Panc1 (cell line): ENCODE measurements around the gene LSS. TPM values are rescaled to one million over a fixed set of nuclear protein-coding genes. Genes with fewer than 3 reads are reported as not detected.
"Not testable (repeated sequence)": the region's sequence is repeated elsewhere in the genome, so short reads cannot be mapped to it uniquely, and the experiment has no call there.

Experiments
- ATAC-seq: fragments of 200-7000 bp; cut with Tn5 transposase; 2 replicates; pipeline ENCODE4 v1.9.1; 2020; ENCODE audit warnings: mild to moderate bottlenecking, moderate library complexity
- BruUV-seq: library from RNA; stranded (reverse); fragments of 400-500 nt; replicated peaks from 2 replicates; lab custom pipeline; 2021; lab: Mats Ljungman, UMichigan
- CTCF ChIA-PET: fragments of 300-600 bp; sonication (Branson Sonifier 250); formaldehyde crosslinking; loops from one replicate; lab custom pipeline; 2022; ENCODE audit warnings: antibody characterized with exemption; lab: Charles Lee
- POLR2A ChIA-PET: fragments of 300-600 bp; sonication (Branson Sonifier 250); formaldehyde crosslinking; loops from one replicate; lab custom pipeline; 2022; ENCODE audit warnings: antibody characterized with exemption; lab: Charles Lee
- DNase-seq: peaks from one replicate; pipeline ENCODE4 v3.0.0-alpha.2; 2010; ENCODE audit warnings: low read depth, low spot score
- H3K27ac ChIP-seq: 2 replicates; pipeline ENCODE4 v1.5.1; 2011; ENCODE audit warnings: mild to moderate bottlenecking, low read length, inconsistent platforms
- H3K27me3 ChIP-seq: fragments of 200-500 bp; sonication (Bioruptor generic); 2 replicates; pipeline ENCODE4 v1.6.0; 2014; ENCODE audit warnings: low read length, inconsistent platforms; ENCODE audit not compliant: control insufficient read depth, insufficient read depth
- H3K36me3 ChIP-seq: fragments of 200-500 bp; sonication (Bioruptor generic); 2 replicates; pipeline ENCODE4 v1.5.1; 2014; ENCODE audit warnings: inconsistent platforms, mild to moderate bottlenecking, low read length, moderate library complexity; ENCODE audit not compliant: control insufficient read depth, insufficient read depth
- H3K4me1 ChIP-seq: 2 replicates; pipeline ENCODE4 v1.5.1; 2011; ENCODE audit warnings: inconsistent platforms, mild to moderate bottlenecking, low read length, moderate library complexity; ENCODE audit not compliant: control insufficient read depth, insufficient read depth
- H3K4me3 ChIP-seq, 2 experiments: 2 replicates each; pipeline ENCODE4 v1.5.1; 2011 to 2012; ENCODE audit warnings: low read depth in 2 of 2, low read length in 2 of 2, mild to moderate bottlenecking in 2 of 2, inconsistent platforms in 1 of 2, moderate library complexity in 1 of 2
- H3K9me3 ChIP-seq: fragments of 200-500 bp; sonication (Bioruptor generic); 2 replicates; pipeline ENCODE4 v1.5.1; 2014; ENCODE audit warnings: low read depth, mild to moderate bottlenecking, inconsistent platforms, low read length, moderate library complexity; ENCODE audit not compliant: control insufficient read depth, insufficient read depth
- POLR2AphosphoS5 ChIP-seq: IDR thresholded peaks from 2 replicates; pipeline ENCODE4 v1.6.1; 2012; ENCODE audit warnings: mild to moderate bottlenecking, low read depth, low read length, moderate library complexity
- SIN3A ChIP-seq: IDR thresholded peaks from 2 replicates; pipeline ENCODE4 v1.6.1; 2012; ENCODE audit warnings: low read depth, mild to moderate bottlenecking, low read length, moderate library complexity, borderline replicate concordance; ENCODE audit not compliant: insufficient read depth
- TCF7L2 ChIP-seq: IDR thresholded peaks from 2 replicates; pipeline ENCODE4 v1.6.1; 2011; ENCODE audit warnings: mild to moderate bottlenecking, low read depth, low read length, inconsistent platforms
- in situ Hi-C: cut with HindIII; loops from 2 replicates; pipeline ENCODE4 v1.10.0; 2016; ENCODE audit warnings: low sequenced_read_pairs, low pct_unique_long_range_greater_than_20kb
- intact Hi-C: fragments of 100-400 bp; cut with micrococcal nuclease; formaldehyde crosslinking; loops from one replicate; pipeline ENCODE4 v1.10.0; 2022; ENCODE audit not compliant: unreplicated experiment
- total RNA-seq: library from RNA; stranded (reverse); gene quantifications from one replicate; pipeline ENCODE4 v1.2.1, GENCODE V29; 2021; ENCODE audit not compliant: unreplicated experiment
- TF ChIP-seq, protein P1 (sequence below): fragments of 450-650 bp; IDR thresholded peaks from 2 replicates; pipeline ENCODE4 v1.5.1; 2017; ENCODE audit warnings: mild to moderate bottlenecking
- TF ChIP-seq, protein P2 (sequence below), 2 experiments: IDR thresholded peaks; 2 replicates each; pipeline ENCODE4 v1.6.1; 2011 to 2012; ENCODE audit warnings: low read depth in 2 of 2, control low read depth in 1 of 2, low read length in 1 of 2, mild to moderate bottlenecking in 1 of 2, moderate library complexity in 1 of 2; ENCODE audit not compliant: insufficient read depth in 1 of 2

LSS gene
- total RNA-seq, 1 experiment from 2014 or later, result 111 TPM

DNA sequence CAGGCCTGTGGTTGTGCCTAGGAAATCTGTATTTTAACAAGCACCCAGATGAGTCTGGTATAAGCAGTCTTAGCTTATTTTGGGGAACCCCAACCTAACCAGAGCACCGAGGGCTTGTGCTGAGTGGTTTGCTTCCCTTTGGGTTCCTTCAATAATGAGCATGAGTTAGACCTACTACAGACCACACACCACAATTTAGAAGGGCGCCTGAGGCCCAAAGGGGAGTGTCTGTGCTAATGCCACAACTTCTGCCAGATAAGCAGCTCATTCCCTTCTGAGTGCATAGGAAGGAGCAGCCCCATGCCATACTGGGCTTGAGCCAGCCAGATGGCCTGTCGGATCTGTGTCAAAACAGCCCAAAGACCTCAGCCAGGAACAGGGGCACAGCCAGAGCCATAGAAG is 15.4 kb upstream of the LSS start:
- ChIA-PET POLR2A (no interaction called here), CTCF (no interaction called here)
- Histone ChIP-seq H3K27ac (no peak overlapping the region), H3K4me1 (no peaks in the 10 kb centered on the region), H3K4me3 (no peak overlapping the region), H3K36me3 (peaks cover 3% of the 10 kb centered on the region), H3K27me3 (no peaks in the 10 kb centered on the region), H3K9me3 (no peaks in the 10 kb centered on the region)
- TF ChIP-seq POLR2AphosphoS5, result no peak
- TF ChIP-seq TCF7L2, result no peak
- TF ChIP-seq, protein P1, sequence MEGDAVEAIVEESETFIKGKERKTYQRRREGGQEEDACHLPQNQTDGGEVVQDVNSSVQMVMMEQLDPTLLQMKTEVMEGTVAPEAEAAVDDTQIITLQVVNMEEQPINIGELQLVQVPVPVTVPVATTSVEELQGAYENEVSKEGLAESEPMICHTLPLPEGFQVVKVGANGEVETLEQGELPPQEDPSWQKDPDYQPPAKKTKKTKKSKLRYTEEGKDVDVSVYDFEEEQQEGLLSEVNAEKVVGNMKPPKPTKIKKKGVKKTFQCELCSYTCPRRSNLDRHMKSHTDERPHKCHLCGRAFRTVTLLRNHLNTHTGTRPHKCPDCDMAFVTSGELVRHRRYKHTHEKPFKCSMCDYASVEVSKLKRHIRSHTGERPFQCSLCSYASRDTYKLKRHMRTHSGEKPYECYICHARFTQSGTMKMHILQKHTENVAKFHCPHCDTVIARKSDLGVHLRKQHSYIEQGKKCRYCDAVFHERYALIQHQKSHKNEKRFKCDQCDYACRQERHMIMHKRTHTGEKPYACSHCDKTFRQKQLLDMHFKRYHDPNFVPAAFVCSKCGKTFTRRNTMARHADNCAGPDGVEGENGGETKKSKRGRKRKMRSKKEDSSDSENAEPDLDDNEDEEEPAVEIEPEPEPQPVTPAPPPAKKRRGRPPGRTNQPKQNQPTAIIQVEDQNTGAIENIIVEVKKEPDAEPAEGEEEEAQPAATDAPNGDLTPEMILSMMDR, result no peak
- no peak for TF ChIP-seq SIN3A
- TF ChIP-seq, protein P2, sequence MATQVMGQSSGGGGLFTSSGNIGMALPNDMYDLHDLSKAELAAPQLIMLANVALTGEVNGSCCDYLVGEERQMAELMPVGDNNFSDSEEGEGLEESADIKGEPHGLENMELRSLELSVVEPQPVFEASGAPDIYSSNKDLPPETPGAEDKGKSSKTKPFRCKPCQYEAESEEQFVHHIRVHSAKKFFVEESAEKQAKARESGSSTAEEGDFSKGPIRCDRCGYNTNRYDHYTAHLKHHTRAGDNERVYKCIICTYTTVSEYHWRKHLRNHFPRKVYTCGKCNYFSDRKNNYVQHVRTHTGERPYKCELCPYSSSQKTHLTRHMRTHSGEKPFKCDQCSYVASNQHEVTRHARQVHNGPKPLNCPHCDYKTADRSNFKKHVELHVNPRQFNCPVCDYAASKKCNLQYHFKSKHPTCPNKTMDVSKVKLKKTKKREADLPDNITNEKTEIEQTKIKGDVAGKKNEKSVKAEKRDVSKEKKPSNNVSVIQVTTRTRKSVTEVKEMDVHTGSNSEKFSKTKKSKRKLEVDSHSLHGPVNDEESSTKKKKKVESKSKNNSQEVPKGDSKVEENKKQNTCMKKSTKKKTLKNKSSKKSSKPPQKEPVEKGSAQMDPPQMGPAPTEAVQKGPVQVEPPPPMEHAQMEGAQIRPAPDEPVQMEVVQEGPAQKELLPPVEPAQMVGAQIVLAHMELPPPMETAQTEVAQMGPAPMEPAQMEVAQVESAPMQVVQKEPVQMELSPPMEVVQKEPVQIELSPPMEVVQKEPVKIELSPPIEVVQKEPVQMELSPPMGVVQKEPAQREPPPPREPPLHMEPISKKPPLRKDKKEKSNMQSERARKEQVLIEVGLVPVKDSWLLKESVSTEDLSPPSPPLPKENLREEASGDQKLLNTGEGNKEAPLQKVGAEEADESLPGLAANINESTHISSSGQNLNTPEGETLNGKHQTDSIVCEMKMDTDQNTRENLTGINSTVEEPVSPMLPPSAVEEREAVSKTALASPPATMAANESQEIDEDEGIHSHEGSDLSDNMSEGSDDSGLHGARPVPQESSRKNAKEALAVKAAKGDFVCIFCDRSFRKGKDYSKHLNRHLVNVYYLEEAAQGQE (IDR thresholded peaks at IDR 0.05; ENCODE audit: insufficient read depth in 1 of 2, low read depth in 2 of 2, low read length in 1 of 2), result no peak
- intact Hi-C loops, result no loop called here
- ATAC-seq (no peak), DNase-seq (no peak)
- BruUV-seq, result no TSS peak
- in situ Hi-C loops, result no loop called here

DNA sequence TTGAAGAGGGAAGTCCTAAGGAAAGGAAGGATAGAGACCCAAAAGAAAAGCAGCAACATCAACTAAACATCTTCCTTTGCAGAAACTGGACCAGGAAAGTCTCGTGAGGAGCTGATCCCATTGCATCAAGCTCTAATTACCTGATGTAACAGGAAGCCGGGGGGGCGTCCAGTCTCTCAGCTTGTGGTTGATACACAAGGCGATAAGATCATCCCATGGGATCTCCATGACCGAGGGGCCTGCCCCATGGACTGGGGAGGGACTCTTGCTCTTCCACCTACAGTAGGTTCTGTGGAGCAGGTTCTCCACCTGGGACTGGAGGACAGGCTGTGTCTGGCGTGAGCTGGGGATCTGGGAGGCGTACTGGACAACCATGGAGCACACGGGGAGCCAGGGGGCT is 14.8 kb upstream of the LSS start:
- H3K9me3 ChIP-seq, result no peaks in the 10 kb centered on the region
- in situ Hi-C loops (no loop called here), intact Hi-C loops (no loop called here)
- no peak overlapping the region for H3K27ac ChIP-seq
- no peak overlapping the region for H3K4me3 ChIP-seq
- peaks cover 3% of the 10 kb centered on the region for H3K36me3 ChIP-seq
- ChIA-PET POLR2A (no interaction called here), CTCF (no interaction called here)
- BruUV-seq, result no TSS peak
- no peak for ATAC-seq
- no peaks in the 10 kb centered on the region for H3K4me1 ChIP-seq
- TF ChIP-seq SIN3A, result no peak
- no peak for DNase-seq
- no peaks in the 10 kb centered on the region for H3K27me3 ChIP-seq

DNA sequence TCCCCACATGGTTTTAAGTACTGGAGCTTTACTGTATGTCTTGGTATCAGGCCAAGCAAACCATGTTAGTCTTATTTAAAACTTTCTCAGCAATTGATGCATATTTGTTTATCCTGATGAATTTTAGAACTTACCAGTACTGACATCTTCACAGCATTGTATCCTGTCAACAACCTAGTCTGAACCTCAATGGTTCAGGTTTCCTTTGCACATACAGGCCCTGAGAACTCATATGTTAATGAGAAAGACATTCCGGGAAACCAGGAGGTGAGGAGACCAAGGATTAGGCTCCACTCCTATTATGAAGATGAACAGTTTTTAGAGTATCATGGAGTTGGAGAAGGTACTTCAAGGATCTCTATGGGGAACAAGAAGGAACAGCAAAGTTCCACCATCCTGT is 13.0 kb upstream of the LSS start:
- CTCF ChIA-PET, BruUV-seq, intact Hi-C loops, H3K9me3 ChIP-seq, H3K4me3 ChIP-seq, H3K27ac ChIP-seq, H3K4me1 ChIP-seq, H3K36me3 ChIP-seq, DNase-seq, ATAC-seq, POLR2A ChIA-PET, in situ Hi-C loops, H3K27me3 ChIP-seq: not testable (repeated sequence)
